ENCODE data around the gene SFXN4. TPM values are rescaled to one million over a fixed set of nuclear protein-coding genes. Genes with fewer than 3 reads are reported as not detected.
A peak's percentile ranks its signal among the peaks of the same experiment; 100 is the strongest.

Gene SFXN4
- total RNA-seq, 2 experiments from 2014 or later, result 19.0 to 20.1 TPM

GRCh38 chr10:119205894-119206602 is 40.5 kb upstream of the SFXN4 start:
- Mint-ChIP-seq H3K4me3 (peak overlapping the region; percentile 89), H3K27ac (peak overlapping the region; percentile 98), H3K9me3 (no peaks in the 10 kb centered on the region), H3K36me3 (ENCODE audit: low read depth) (no peaks in the 10 kb centered on the region), H3K27me3 (no peaks in the 10 kb centered on the region), H3K4me1 (peaks cover 32% of the 10 kb centered on the region)
- POLR2A ChIA-PET, result no interaction called here
- peak; percentile 53 for DNase-seq
- CTCF ChIA-PET, result interaction anchor here (0.6 to 2.9 kb wide), 42 partner anchors 8 to 441 kb away, joined by 3 to 25 read pairs (median 4); partner anchors contain the start of gene RGS10

GRCh38 chr10:119203006-119203405 is 37.5 kb upstream of the SFXN4 start:
- Mint-ChIP-seq H3K27me3 (no peaks in the 10 kb centered on the region), H3K36me3 (ENCODE audit: low read depth) (no peaks in the 10 kb centered on the region), H3K27ac (no peak overlapping the region), H3K4me1 (peaks cover 17% of the 10 kb centered on the region), H3K9me3 (no peaks in the 10 kb centered on the region), H3K4me3 (no peak overlapping the region)
- POLR2A ChIA-PET, result interaction anchor here (0.7 to 1.0 kb wide), 2 partner anchors 72 to 874 kb away, joined by 4 to 5 read pairs; no protein-coding TSS in a partner anchor
- CTCF ChIA-PET, result interaction anchor here (0.8 to 1.7 kb wide), 6 partner anchors 9 to 340 kb away, joined by 3 to 6 read pairs (median 4); no protein-coding TSS in a partner anchor
- no peak for DNase-seq

GRCh38 chr10:119201233-119201632 is 35.7 kb upstream of the SFXN4 start:
- POLR2A ChIA-PET, result no interaction called here
- no peak overlapping the region for H3K27ac Mint-ChIP-seq

GRCh38 chr10:119199231-119199992 is 33.9 kb upstream of the SFXN4 start:
- Mint-ChIP-seq H3K4me1 (peaks cover 11% of the 10 kb centered on the region), H3K9me3 (no peaks in the 10 kb centered on the region), H3K36me3 (ENCODE audit: low read depth) (no peaks in the 10 kb centered on the region), H3K4me3 (no peak overlapping the region), H3K27ac (no peak overlapping the region), H3K27me3 (no peaks in the 10 kb centered on the region)
- POLR2A ChIA-PET, result no interaction called here
- CTCF ChIA-PET, result interaction anchor here (0.6 to 2.7 kb wide), 45 partner anchors 8 to 380 kb away, joined by 3 to 26 read pairs (median 4); partner anchors contain the start of gene GRK5
- peak; percentile 68 for DNase-seq

More at GRCh38 chr10:119201233-119201632, 35.7 kb upstream of the SFXN4 start:
- no peaks in the 10 kb centered on the region for H3K27me3 Mint-ChIP-seq
- no peak overlapping the region for H3K4me3 Mint-ChIP-seq
- CTCF ChIA-PET, result no interaction called here
- DNase-seq, result no peak
- H3K4me1 Mint-ChIP-seq, result peaks cover 17% of the 10 kb centered on the region
- no peaks in the 10 kb centered on the region for H3K9me3 Mint-ChIP-seq
- no peaks in the 10 kb centered on the region for H3K36me3 Mint-ChIP-seq (ENCODE audit: low read depth)

- CTCF ChIA-PET, result interaction anchor here (0.8 to 2.7 kb wide), 23 partner anchors 8 to 348 kb away, joined by 3 to 26 read pairs (median 4); partner anchors contain the start of gene GRK5
- no peak overlapping the region for H3K4me3 Mint-ChIP-seq
- no peaks in the 10 kb centered on the region for H3K9me3 Mint-ChIP-seq
- no peak overlapping the region for H3K27ac Mint-ChIP-seq
- no peaks in the 10 kb centered on the region for H3K27me3 Mint-ChIP-seq
- POLR2A ChIA-PET, result no interaction called here
- peaks cover 11% of the 10 kb centered on the region for H3K4me1 Mint-ChIP-seq
- no peaks in the 10 kb centered on the region for H3K36me3 Mint-ChIP-seq (ENCODE audit: low read depth)
- DNase-seq, result peak; percentile 48
Observed at GRCh38 chr10:119198438-119198837, 32.9 kb upstream of the SFXN4 start.

- CTCF ChIA-PET, result interaction anchor here (0.9 to 2.7 kb wide), 13 partner anchors 8 to 343 kb away, joined by 3 to 26 read pairs (median 5); partner anchors contain the start of gene GRK5
- Mint-ChIP-seq H3K27me3 (no peaks in the 10 kb centered on the region), H3K4me3 (no peak overlapping the region), H3K36me3 (ENCODE audit: low read depth) (no peaks in the 10 kb centered on the region), H3K9me3 (no peaks in the 10 kb centered on the region), H3K4me1 (peaks cover 11% of the 10 kb centered on the region), H3K27ac (no peak overlapping the region)
- DNase-seq, result no peak
- POLR2A ChIA-PET, result no interaction called here
Observed at GRCh38 chr10:119197921-119198320, 32.4 kb upstream of the SFXN4 start.

GRCh38 chr10:119191881-119192280 is 26.4 kb upstream of the SFXN4 start:
- no peaks in the 10 kb centered on the region for H3K27me3 Mint-ChIP-seq
- CTCF ChIA-PET, result interaction anchor here (0.6 to 1.8 kb wide), 3 partner anchors 11 to 362 kb away, joined by 3 to 4 read pairs (median 4); no protein-coding TSS in a partner anchor

GRCh38 chr10:119190954-119191785 is 25.7 kb upstream of the SFXN4 start:
- no peak overlapping the region for H3K4me3 Mint-ChIP-seq
- H3K36me3 Mint-ChIP-seq (ENCODE audit: low read depth), result no peaks in the 10 kb centered on the region
- no peaks in the 10 kb centered on the region for H3K27me3 Mint-ChIP-seq
- no peak overlapping the region for H3K27ac Mint-ChIP-seq
- H3K4me1 Mint-ChIP-seq, result peaks cover 22% of the 10 kb centered on the region
- H3K9me3 Mint-ChIP-seq, result no peaks in the 10 kb centered on the region
- DNase-seq, result no peak
- ChIA-PET CTCF (interaction anchor here (1.5 to 3.0 kb wide), 4 partner anchors 8 to 26 kb away, joined by 4 to 26 read pairs (median 7); no protein-coding TSS in a partner anchor), POLR2A (interaction anchor here (0.6 kb wide), 1 partner anchor 116 kb away, joined by 6 read pairs; no protein-coding TSS in a partner anchor)

More at GRCh38 chr10:119191881-119192280, 26.4 kb upstream of the SFXN4 start:
- no peaks in the 10 kb centered on the region for H3K36me3 Mint-ChIP-seq (ENCODE audit: low read depth)
- no peak for DNase-seq
- H3K4me3 Mint-ChIP-seq, result no peak overlapping the region
- H3K4me1 Mint-ChIP-seq, result peaks cover 22% of the 10 kb centered on the region
- POLR2A ChIA-PET, result no interaction called here
- no peak overlapping the region for H3K27ac Mint-ChIP-seq
- no peaks in the 10 kb centered on the region for H3K9me3 Mint-ChIP-seq

GRCh38 chr10:119190353-119190752 is 24.8 kb upstream of the SFXN4 start:
- Mint-ChIP-seq H3K4me3 (no peak overlapping the region), H3K27me3 (no peaks in the 10 kb centered on the region), H3K36me3 (ENCODE audit: low read depth) (no peaks in the 10 kb centered on the region), H3K27ac (no peak overlapping the region), H3K9me3 (no peaks in the 10 kb centered on the region), H3K4me1 (peaks cover 22% of the 10 kb centered on the region)
- CTCF ChIA-PET, result interaction anchor here (0.6 to 3.0 kb wide), 12 partner anchors 8 to 109 kb away, joined by 3 to 26 read pairs (median 4); no protein-coding TSS in a partner anchor
- no peak for DNase-seq
- POLR2A ChIA-PET, result no interaction called here

- Mint-ChIP-seq H3K9me3 (no peaks in the 10 kb centered on the region), H3K4me3 (no peak overlapping the region), H3K27ac (no peak overlapping the region), H3K27me3 (no peaks in the 10 kb centered on the region), H3K4me1 (peaks cover 22% of the 10 kb centered on the region), H3K36me3 (ENCODE audit: low read depth) (no peaks in the 10 kb centered on the region)
- POLR2A ChIA-PET, result no interaction called here
- no peak for DNase-seq
- CTCF ChIA-PET, result interaction anchor here (0.5 to 3.0 kb wide), 14 partner anchors 9 to 108 kb away, joined by 3 to 26 read pairs (median 4); partner anchors contain the start of gene GRK5
Observed at GRCh38 chr10:119189811-119190282, 24.3 kb upstream of the SFXN4 start.

GRCh38 chr10:119183664-119184412 is 18.3 kb upstream of the SFXN4 start:
- H3K4me1 Mint-ChIP-seq, result peaks cover 7% of the 10 kb centered on the region
- H3K27me3 Mint-ChIP-seq, result no peaks in the 10 kb centered on the region
- ChIA-PET POLR2A (no interaction called here), CTCF (interaction anchor here (0.6 to 1.0 kb wide), 5 partner anchors 10 to 258 kb away, joined by 3 read pairs; partner anchors contain the start of gene GRK5)
- no peak for DNase-seq
- H3K4me3 Mint-ChIP-seq, result no peak overlapping the region
- H3K36me3 Mint-ChIP-seq (ENCODE audit: low read depth), result no peaks in the 10 kb centered on the region
- H3K9me3 Mint-ChIP-seq, result no peaks in the 10 kb centered on the region
- H3K27ac Mint-ChIP-seq, result peak overlapping the region; percentile 46
